ENCODE results near the gene EEF1AKMT2. TPM values are rescaled to one million over a fixed set of nuclear protein-coding genes. Genes with fewer than 3 reads are reported as not detected.
A peak's percentile ranks its signal among the peaks of the same experiment; 100 is the strongest.

EEF1AKMT2 gene
- total and polyA plus RNA-seq, 2 experiments from 2014 or later: 17.3 to 23.9 TPM

GRCh38 chr10:124722798-124723783, 68.6 kb downstream of the EEF1AKMT2 start:
- no peak for DNase-seq (ENCODE audit: low read depth in 1 of 2, low spot score in 1 of 2)
- Histone ChIP-seq H3K27me3 (no peaks in the 10 kb centered on the region), H3K4me3 (no peak overlapping the region), H3K4me1 (ENCODE audit: low read depth) (peaks cover 24% of the 10 kb centered on the region), H3K27ac (peak overlapping the region; percentile 55), H3K36me3 (no peaks in the 10 kb centered on the region), H3K9me3 (ENCODE audit: low read depth) (no peaks in the 10 kb centered on the region)
- TF ChIP-seq, protein P1, sequence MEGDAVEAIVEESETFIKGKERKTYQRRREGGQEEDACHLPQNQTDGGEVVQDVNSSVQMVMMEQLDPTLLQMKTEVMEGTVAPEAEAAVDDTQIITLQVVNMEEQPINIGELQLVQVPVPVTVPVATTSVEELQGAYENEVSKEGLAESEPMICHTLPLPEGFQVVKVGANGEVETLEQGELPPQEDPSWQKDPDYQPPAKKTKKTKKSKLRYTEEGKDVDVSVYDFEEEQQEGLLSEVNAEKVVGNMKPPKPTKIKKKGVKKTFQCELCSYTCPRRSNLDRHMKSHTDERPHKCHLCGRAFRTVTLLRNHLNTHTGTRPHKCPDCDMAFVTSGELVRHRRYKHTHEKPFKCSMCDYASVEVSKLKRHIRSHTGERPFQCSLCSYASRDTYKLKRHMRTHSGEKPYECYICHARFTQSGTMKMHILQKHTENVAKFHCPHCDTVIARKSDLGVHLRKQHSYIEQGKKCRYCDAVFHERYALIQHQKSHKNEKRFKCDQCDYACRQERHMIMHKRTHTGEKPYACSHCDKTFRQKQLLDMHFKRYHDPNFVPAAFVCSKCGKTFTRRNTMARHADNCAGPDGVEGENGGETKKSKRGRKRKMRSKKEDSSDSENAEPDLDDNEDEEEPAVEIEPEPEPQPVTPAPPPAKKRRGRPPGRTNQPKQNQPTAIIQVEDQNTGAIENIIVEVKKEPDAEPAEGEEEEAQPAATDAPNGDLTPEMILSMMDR (IDR thresholded peaks at IDR 0.05; ENCODE audit: low read depth, low read length): no peak

DNA sequence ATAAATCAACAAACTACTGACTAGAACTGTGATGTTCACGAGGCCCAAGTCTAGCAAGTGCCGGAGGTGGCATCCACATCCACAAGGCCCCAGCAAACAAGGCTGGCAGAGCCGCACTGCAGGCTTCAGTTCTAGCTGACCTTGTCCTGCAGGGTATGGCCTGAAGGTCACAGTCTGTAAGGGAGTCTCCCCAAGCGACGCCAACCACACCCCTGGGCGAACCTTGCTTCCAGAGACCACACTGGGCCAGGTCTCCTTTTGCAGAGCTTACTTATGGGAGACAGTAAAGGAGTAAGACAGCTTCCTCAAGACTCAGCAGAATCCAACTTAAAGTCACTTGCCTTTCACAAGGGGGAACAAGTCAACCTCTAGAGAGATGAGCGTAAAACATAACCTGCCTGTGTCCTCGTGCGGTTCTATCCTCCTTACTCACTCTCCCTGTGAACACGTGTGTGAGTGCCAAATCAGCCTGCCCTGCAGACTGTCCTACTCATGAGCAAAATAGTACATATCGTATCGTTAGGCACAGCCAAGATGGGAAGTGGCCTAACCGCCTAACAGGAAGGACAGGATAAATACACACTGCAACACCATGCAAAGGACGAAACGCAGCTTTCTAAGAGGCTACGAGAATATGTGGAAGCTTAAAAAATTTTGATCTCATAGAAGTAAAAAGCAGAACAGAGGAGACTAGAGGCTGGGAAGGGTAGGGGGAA, 70.2 kb downstream of the EEF1AKMT2 start:
- Histone ChIP-seq H3K9me3 (ENCODE audit: low read depth) (no peaks in the 10 kb centered on the region), H3K27ac (peak overlapping the region; percentile 11), H3K4me1 (ENCODE audit: low read depth) (peaks cover 35% of the 10 kb centered on the region), H3K36me3 (no peaks in the 10 kb centered on the region), H3K27me3 (no peaks in the 10 kb centered on the region), H3K4me3 (no peak overlapping the region)
- peak in 1 of 2 donors; percentile 47 for DNase-seq (ENCODE audit: low read depth in 1 of 2, low spot score in 1 of 2)
- TF ChIP-seq, protein P1 (IDR thresholded peaks at IDR 0.05; ENCODE audit: low read depth, low read length): no peak

DNA sequence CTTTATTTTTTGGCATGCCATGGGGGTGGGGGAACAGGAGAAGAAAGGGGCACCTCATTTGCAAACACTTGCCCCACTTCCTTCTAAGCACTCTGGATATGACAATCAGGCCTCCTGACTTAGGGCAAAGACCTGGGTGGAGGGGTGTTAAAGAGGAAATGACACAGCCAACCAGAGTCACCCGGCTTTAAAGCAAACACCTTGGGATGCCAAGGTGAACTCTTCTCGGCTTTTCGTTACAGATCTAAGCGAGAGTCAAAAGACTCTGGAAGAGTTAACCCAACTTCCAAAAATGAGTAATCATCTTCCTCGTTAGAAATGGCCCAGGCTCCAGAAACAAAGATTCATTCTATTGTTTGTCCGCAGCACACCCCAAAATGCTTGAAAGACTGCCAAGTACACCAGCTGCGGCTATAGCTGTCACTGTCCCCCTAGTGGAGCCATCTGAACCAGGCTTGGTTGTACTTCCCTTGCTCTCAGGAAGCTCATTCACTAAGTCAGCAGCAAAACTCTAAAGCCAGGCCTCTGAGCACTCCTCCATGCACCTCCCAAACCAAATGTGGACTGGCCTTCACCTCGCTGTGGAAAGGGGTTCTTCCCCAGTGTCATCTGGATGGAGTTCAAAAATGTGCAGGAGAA, 72.4 kb downstream of the EEF1AKMT2 start:
- DNase-seq (ENCODE audit: low read depth in 1 of 2, low spot score in 1 of 2): peak in 1 of 2 donors; percentile 84
- TF ChIP-seq, protein P1 (IDR thresholded peaks at IDR 0.05; ENCODE audit: low read depth, low read length): peak; percentile 55
- Histone ChIP-seq H3K4me3 (no peak overlapping the region), H3K36me3 (no peaks in the 10 kb centered on the region), H3K9me3 (ENCODE audit: low read depth) (no peaks in the 10 kb centered on the region), H3K27ac (no peak overlapping the region), H3K4me1 (ENCODE audit: low read depth) (peaks cover 44% of the 10 kb centered on the region), H3K27me3 (no peaks in the 10 kb centered on the region)

GRCh38 chr10:124717911-124718741, 73.6 kb downstream of the EEF1AKMT2 start:
- peak overlapping the region; percentile 81 for H3K27ac ChIP-seq
- no peaks in the 10 kb centered on the region for H3K36me3 ChIP-seq
- TF ChIP-seq, protein P1 (IDR thresholded peaks at IDR 0.05; ENCODE audit: low read depth, low read length): no peak
- DNase-seq (ENCODE audit: low read depth in 1 of 2, low spot score in 1 of 2): no peak
- H3K4me3 ChIP-seq: no peak overlapping the region
- no peaks in the 10 kb centered on the region for H3K9me3 ChIP-seq (ENCODE audit: low read depth)
- no peaks in the 10 kb centered on the region for H3K27me3 ChIP-seq
- peaks cover 44% of the 10 kb centered on the region for H3K4me1 ChIP-seq (ENCODE audit: low read depth)

All from cardiac muscle cell (in vitro differentiated cells and primary cell).